Measurements from ENCODE around the gene POPDC2. TPM values are rescaled to one million over a fixed set of nuclear protein-coding genes. Genes with fewer than 3 reads are reported as not detected.

Gene POPDC2
- total RNA-seq, 1 experiment from 2014 or later: 0.37 TPM

GRCh38 chr3:119597548-119598288, 62.7 kb downstream of the POPDC2 start, which contains the start of gene PLA1A:
Gene PLA1A (plus strand): TSS chr3:119597885. CDS start chr3:119597914, 29 bp downstream.
- Histone ChIP-seq H4K8ac (replicated peaks; ENCODE audit: insufficient read length, low read depth, low read length) (no peak within 1 kb of the TSS), H2BK15ac (ENCODE audit: low read depth, low read length) (no peak within 1 kb of the TSS), H3K56ac (ENCODE audit: insufficient read length, low read depth, low read length) (no peak within 1 kb of the TSS), H3T11ph (ENCODE audit: low read length) (no peak within 1 kb of the TSS), H3K27me3 (ENCODE audit: insufficient read depth, low read length) (no peaks in the 10 kb centered on the region), H4K91ac (ENCODE audit: insufficient read length, low read depth, low read length) (no peak within 1 kb of the TSS), H3K23ac (ENCODE audit: insufficient read length, low read depth, low read length) (no peak within 1 kb of the TSS), H4K5ac (ENCODE audit: insufficient read length, low read depth, low read length) (no peak within 1 kb of the TSS), H3K79me1 (ENCODE audit: insufficient read depth, low read depth, low read length, poor library complexity, severe bottlenecking) (no peaks in the 10 kb centered on the region), H2AFZ (ENCODE audit: low read length) (no peak within 1 kb of the TSS), H2BK120ac (ENCODE audit: low read depth, low read length, poor library complexity, severe bottlenecking) (no peak within 1 kb of the TSS), H3K9ac (ENCODE audit: extremely low read depth, insufficient read length, low read length) (no peak within 1 kb of the TSS), H3K79me2 (ENCODE audit: insufficient read depth, low read length) (no peaks in the 10 kb centered on the region), H3K4ac (ENCODE audit: low read depth, low read length) (no peak within 1 kb of the TSS), H2BK5ac (ENCODE audit: insufficient read length, low read length) (no peak within 1 kb of the TSS), H3K23me2 (ENCODE audit: insufficient read length, low read depth, low read length, poor library complexity, severe bottlenecking) (no peaks in the 10 kb centered on the region), H3K4me1 (ENCODE audit: insufficient read depth, low read length) (no peaks in the 10 kb centered on the region; the same call in 1 of the 2 replicates), H3K27ac (ENCODE audit: insufficient read length, low read depth, low read length) (no peak within 1 kb of the TSS), H3K18ac (ENCODE audit: insufficient read length, low read depth, low read length) (no peak within 1 kb of the TSS), H2AK5ac (ENCODE audit: insufficient read length, low read length) (no peak within 1 kb of the TSS), H2BK20ac (ENCODE audit: low read depth, low read length, poor library complexity, severe bottlenecking) (no peak within 1 kb of the TSS), H3K4me2 (ENCODE audit: insufficient read depth, insufficient read length, low read length) (no peak within 1 kb of the TSS), H4K20me1 (ENCODE audit: control insufficient read depth, insufficient read depth, insufficient read length) (no peaks in the 10 kb centered on the region), H2BK12ac (ENCODE audit: insufficient read length, low read depth, low read length) (no peak within 1 kb of the TSS), H3K9me3 (ENCODE audit: control insufficient read depth, low read depth, low read length) (no peaks in the 10 kb centered on the region), H3K14ac (ENCODE audit: insufficient read depth, low read length) (no peak within 1 kb of the TSS)
- no CpG with 5 or more reads among the region's 7 CpGs for WGBS (ENCODE audit: extremely low coverage, insufficient read length, low lambda C conversion rate)
- H3K27ac Mint-ChIP-seq: no peak within 1 kb of the TSS
- H3K9me3 Mint-ChIP-seq: no peaks in the 10 kb centered on the region
- H3K4me3 Mint-ChIP-seq: no peak within 1 kb of the TSS
- no peak for DNase-seq
- peaks cover 5 to 10% of the 10 kb centered on the region in 2 experiments for H3K4me1 Mint-ChIP-seq
- H3K36me3 Mint-ChIP-seq (ENCODE audit: insufficient read depth in 1 of 3, low read depth in 3 of 3): no peaks in the 10 kb centered on the region
- no peaks in the 10 kb centered on the region for H3K27me3 Mint-ChIP-seq (ENCODE audit: low read depth)
- TF ChIP-seq CTCF (conservative IDR thresholded peaks at IDR 0.05): no peak
